Natural killer cell (primary cell): ENCODE results near the gene GTF3C1. TPM values are rescaled to one million over a fixed set of nuclear protein-coding genes. Genes with fewer than 3 reads are reported as not detected.

Experiments used
- ATAC-seq, 3 donors: fragments of 150-1000 bp in 2 of 3; fragments of 200-7000 bp in 1 of 3; cut with Tn5 transposase; 1 replicate in 1 of 3; 2 replicates in 2 of 3; pipeline ENCODE4 v1.10.0; 2021; ENCODE audit warnings: mild to moderate bottlenecking in 2 of 3, moderate library complexity in 2 of 3
- DNase-seq, 2 donors: peaks; one replicate each; pipeline versions ENCODE4 v3.0.0 to v3.0.0-alpha.2; 2013 to 2021; ENCODE audit warnings: mixed read lengths in 1 of 2
- H3K27ac ChIP-seq: one replicate; pipeline ENCODE4 v1.5.1; 2013; ENCODE audit warnings: mild to moderate bottlenecking, low read length
- H3K27me3 ChIP-seq: one replicate; pipeline ENCODE4 v1.6.1; 2013; ENCODE audit warnings: low read length; ENCODE audit not compliant: control insufficient read depth, insufficient read depth
- H3K36me3 ChIP-seq: one replicate; pipeline ENCODE4 v1.6.1; 2013; ENCODE audit warnings: low read length; ENCODE audit not compliant: control insufficient read depth, insufficient read depth
- H3K4me1 ChIP-seq: one replicate; pipeline ENCODE4 v1.6.1; 2013; ENCODE audit warnings: low read length; ENCODE audit not compliant: control insufficient read depth, insufficient read depth
- H3K4me3 ChIP-seq: one replicate; pipeline ENCODE4 v1.5.1; 2013; ENCODE audit warnings: low read length
- H3K9me3 ChIP-seq: one replicate; pipeline ENCODE4 v1.6.1; 2013; ENCODE audit warnings: low read length; ENCODE audit not compliant: control insufficient read depth, insufficient read depth
- H3K27ac Mint-ChIP-seq, 2 donors: one replicate each; pipeline ENCODE4 v1.8.0; 2022; ENCODE audit warnings: mild to moderate bottlenecking in 2 of 2, mixed read lengths in 2 of 2, moderate library complexity in 1 of 2
- H3K27me3 Mint-ChIP-seq, 2 donors: one replicate each; pipeline ENCODE4 v1.8.0; 2022; ENCODE audit warnings: low read depth in 2 of 2, mixed read lengths in 2 of 2
- H3K36me3 Mint-ChIP-seq: one replicate; pipeline ENCODE4 v1.8.0; 2022; ENCODE audit warnings: mixed read lengths
- H3K4me1 Mint-ChIP-seq, 2 donors: one replicate each; pipeline ENCODE4 v1.8.0; 2022; ENCODE audit warnings: mixed read lengths in 2 of 2
- H3K4me3 Mint-ChIP-seq: one replicate; pipeline ENCODE4 v1.8.0; 2022; ENCODE audit warnings: mild to moderate bottlenecking, moderate library complexity, mixed read lengths
- H3K9me3 Mint-ChIP-seq, 2 donors: one replicate each; pipeline ENCODE4 v1.8.0; 2022; ENCODE audit warnings: mixed read lengths in 2 of 2
- WGBS: methylation state at CpG from one replicate; pipeline ENCODE4 v1.1.7; 2013; ENCODE audit warnings: missing lambda C conversion rate; ENCODE audit not compliant: insufficient coverage; 5-methylcytosine and 5-hydroxymethylcytosine counted together
- intact Hi-C: fragments of 100-400 bp; cut with micrococcal nuclease; formaldehyde crosslinking; loops from one replicate; pipeline ENCODE4 v1.14.2; 2022
- total RNA-seq, 4 donors: library from RNA; stranded (reverse); fragments of 120-200 nt in 1 of 4; gene quantifications; one replicate each; pipeline versions ENCODE4 v1.2.3 to v1.2.4, GENCODE V29; 2013 to 2022
- TF ChIP-seq, protein P1 (sequence below): fragments of 200-600 bp; IDR thresholded peaks from one replicate; pipeline ENCODE4 v1.8.0; 2022; ENCODE audit warnings: antibody characterized with exemption

GTF3C1 gene
- total RNA-seq, 3 donors from 2014 or later (not counting 1 experiment from before 2014, with no cell fraction given), result 111 to 160 (median 125) TPM

- TF ChIP-seq, protein P1, sequence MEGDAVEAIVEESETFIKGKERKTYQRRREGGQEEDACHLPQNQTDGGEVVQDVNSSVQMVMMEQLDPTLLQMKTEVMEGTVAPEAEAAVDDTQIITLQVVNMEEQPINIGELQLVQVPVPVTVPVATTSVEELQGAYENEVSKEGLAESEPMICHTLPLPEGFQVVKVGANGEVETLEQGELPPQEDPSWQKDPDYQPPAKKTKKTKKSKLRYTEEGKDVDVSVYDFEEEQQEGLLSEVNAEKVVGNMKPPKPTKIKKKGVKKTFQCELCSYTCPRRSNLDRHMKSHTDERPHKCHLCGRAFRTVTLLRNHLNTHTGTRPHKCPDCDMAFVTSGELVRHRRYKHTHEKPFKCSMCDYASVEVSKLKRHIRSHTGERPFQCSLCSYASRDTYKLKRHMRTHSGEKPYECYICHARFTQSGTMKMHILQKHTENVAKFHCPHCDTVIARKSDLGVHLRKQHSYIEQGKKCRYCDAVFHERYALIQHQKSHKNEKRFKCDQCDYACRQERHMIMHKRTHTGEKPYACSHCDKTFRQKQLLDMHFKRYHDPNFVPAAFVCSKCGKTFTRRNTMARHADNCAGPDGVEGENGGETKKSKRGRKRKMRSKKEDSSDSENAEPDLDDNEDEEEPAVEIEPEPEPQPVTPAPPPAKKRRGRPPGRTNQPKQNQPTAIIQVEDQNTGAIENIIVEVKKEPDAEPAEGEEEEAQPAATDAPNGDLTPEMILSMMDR, result no peak
- Histone ChIP-seq H3K9me3 (no peaks in the 10 kb centered on the region), H3K4me1 (peaks cover 9% of the 10 kb centered on the region), H3K27ac (no peak overlapping the region), H3K36me3 (peaks cover 85% of the 10 kb centered on the region), H3K27me3 (no peaks in the 10 kb centered on the region), H3K4me3 (no peak overlapping the region)
- Mint-ChIP-seq H3K27ac (peak overlapping the region in 1 of 2 donors; percentile 43), H3K4me3 (no peak overlapping the region), H3K4me1 (peaks cover 12 to 13% of the 10 kb centered on the region in 2 donors), H3K27me3 (no peaks in the 10 kb centered on the region), H3K36me3 (peaks cover 55% of the 10 kb centered on the region), H3K9me3 (no peaks in the 10 kb centered on the region)
- intact Hi-C loops, result no loop called here
- ATAC-seq (no peak), DNase-seq (no peak)
- 94% methylated on average over 3 of the region's 3 CpGs for WGBS
Measured at GRCh38 chr16:27486760-27487159, 63.0 kb downstream of the GTF3C1 start.

- Mint-ChIP-seq H3K27me3 (no peaks in the 10 kb centered on the region), H3K36me3 (peaks cover 55% of the 10 kb centered on the region), H3K4me1 (peaks cover 8% of the 10 kb centered on the region in 2 donors), H3K27ac (no peak overlapping the region), H3K9me3 (no peaks in the 10 kb centered on the region), H3K4me3 (no peak overlapping the region)
- Histone ChIP-seq H3K4me1 (peaks cover 5% of the 10 kb centered on the region), H3K27ac (no peak overlapping the region), H3K4me3 (no peak overlapping the region), H3K9me3 (no peaks in the 10 kb centered on the region), H3K36me3 (peaks cover 87% of the 10 kb centered on the region), H3K27me3 (no peaks in the 10 kb centered on the region)
- intact Hi-C loops, result no loop called here
- ATAC-seq (no peak), DNase-seq (no peak)
- 97% methylated on average over 8 of the region's 8 CpGs for WGBS
- TF ChIP-seq, protein P1, result no peak
Measured at GRCh38 chr16:27486344-27486743, 63.4 kb downstream of the GTF3C1 start.

DNA sequence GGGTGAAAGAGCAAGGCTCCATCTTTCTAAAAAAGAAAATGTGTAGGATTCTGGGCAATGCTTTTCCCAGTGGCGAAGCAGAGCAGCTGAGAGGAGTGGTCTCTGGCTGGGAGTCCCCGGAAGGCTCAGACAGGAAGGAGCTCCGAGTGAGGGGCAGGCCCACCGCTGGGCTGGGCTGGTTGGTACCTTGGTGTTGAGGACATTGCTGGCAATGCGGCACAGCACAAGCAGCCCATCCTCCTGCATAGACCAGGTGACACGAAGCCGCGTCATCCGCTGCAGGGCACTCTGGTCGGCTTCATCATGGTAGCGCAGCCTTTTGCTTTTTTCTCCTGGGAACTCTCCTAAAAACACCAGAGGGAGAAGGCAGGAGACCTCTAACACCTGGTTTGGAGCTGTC, 63.9 kb downstream of the GTF3C1 start:
- intact Hi-C loops, result no loop called here
- Histone ChIP-seq H3K36me3 (peaks cover 87% of the 10 kb centered on the region), H3K9me3 (no peaks in the 10 kb centered on the region), H3K27ac (no peak overlapping the region), H3K4me1 (no peaks in the 10 kb centered on the region), H3K4me3 (no peak overlapping the region), H3K27me3 (no peaks in the 10 kb centered on the region)
- Mint-ChIP-seq H3K27ac (no peak overlapping the region), H3K27me3 (no peaks in the 10 kb centered on the region), H3K36me3 (peaks cover 55% of the 10 kb centered on the region), H3K9me3 (no peaks in the 10 kb centered on the region), H3K4me1 (peaks cover 3% of the 10 kb centered on the region in 2 donors), H3K4me3 (no peak overlapping the region)
- WGBS, result 98% methylated on average over 11 of the region's 11 CpGs
- DNase-seq, result no peak
- TF ChIP-seq, protein P1, result no peak
- ATAC-seq, result no peak

DNA sequence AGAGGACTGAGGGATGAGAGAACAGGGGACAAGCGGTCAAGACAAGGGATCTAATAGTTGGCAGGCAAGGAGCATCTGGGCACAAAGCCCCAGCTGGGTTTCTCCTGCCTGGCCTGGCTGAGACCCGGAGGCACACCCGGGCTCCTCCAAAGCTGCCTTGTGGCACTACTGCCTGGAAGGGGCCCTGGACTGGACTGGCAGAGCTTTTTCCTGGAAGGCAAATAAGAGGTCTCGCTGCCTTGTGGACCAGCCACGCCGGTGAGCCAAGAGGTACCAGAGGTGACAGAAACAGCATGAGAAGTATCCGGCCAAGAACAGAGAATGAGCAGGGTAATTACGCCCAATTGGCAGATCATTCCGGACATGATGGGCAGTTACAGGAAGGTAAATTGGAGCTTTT, 64.6 kb downstream of the GTF3C1 start:
- WGBS, result 96% methylated on average over 9 of the region's 9 CpGs
- Histone ChIP-seq H3K36me3 (peaks cover 88% of the 10 kb centered on the region), H3K4me3 (no peak overlapping the region), H3K4me1 (no peaks in the 10 kb centered on the region), H3K27ac (no peak overlapping the region), H3K27me3 (no peaks in the 10 kb centered on the region), H3K9me3 (no peaks in the 10 kb centered on the region)
- intact Hi-C loops, result no loop called here
- Mint-ChIP-seq H3K9me3 (no peaks in the 10 kb centered on the region), H3K27me3 (no peaks in the 10 kb centered on the region), H3K27ac (peak overlapping the region in 1 of 2 donors; percentile 65), H3K4me1 (no peaks in the 10 kb centered on the region), H3K36me3 (peaks cover 55% of the 10 kb centered on the region), H3K4me3 (no peak overlapping the region)
- TF ChIP-seq, protein P1, result no peak
- no peak for ATAC-seq
- no peak for DNase-seq
